Natural killer cell treated with Interleukin-12 subunit alpha and Interleukin-12 subunit beta and Interleukin-15 and Interleukin-18, amount 100 ng/mL, for 72 hours (primary cell): ENCODE results near the gene PCP4. TPM values are rescaled to one million over a fixed set of nuclear protein-coding genes. Genes with fewer than 3 reads are reported as not detected.

Experiments used
- ATAC-seq, 2 donors: fragments of 150-1000 bp; cut with Tn5 transposase in 1 of 2; sonication (Bioruptor Pico), chemical (Tn5 transposase) in 1 of 2; 2 replicates each; pipeline ENCODE4 v1.10.0; 2021
- DNase-seq: peaks from one replicate; pipeline ENCODE4 v3.0.0; 2022; ENCODE audit warnings: low spot score
- H3K27ac Mint-ChIP-seq, 2 donors: 1 replicate in 1 of 2; 2 replicates in 1 of 2; pipeline ENCODE4 v1.8.0; 2022; ENCODE audit warnings: mixed read lengths in 2 of 2, mild to moderate bottlenecking in 1 of 2, moderate library complexity in 1 of 2
- H3K27me3 Mint-ChIP-seq, 2 donors: 1 replicate in 1 of 2; 2 replicates in 1 of 2; pipeline ENCODE4 v1.8.0; 2022; ENCODE audit warnings: mixed read lengths in 2 of 2
- H3K36me3 Mint-ChIP-seq: one replicate; pipeline ENCODE4 v1.8.0; 2022; ENCODE audit warnings: mixed read lengths
- H3K4me1 Mint-ChIP-seq, 2 donors: 1 replicate in 1 of 2; 2 replicates in 1 of 2; pipeline ENCODE4 v1.8.0; 2022; ENCODE audit warnings: low read depth in 2 of 2, mixed read lengths in 2 of 2, mild to moderate bottlenecking in 1 of 2
- H3K4me3 Mint-ChIP-seq: one replicate; pipeline ENCODE4 v1.8.0; 2022; ENCODE audit warnings: mixed read lengths
- H3K9me3 Mint-ChIP-seq: 2 replicates; pipeline ENCODE4 v1.8.0; 2022; ENCODE audit warnings: mixed read lengths
- total RNA-seq, 2 donors: library from RNA; stranded (reverse); gene quantifications; one replicate each; pipeline ENCODE4 v1.2.3, GENCODE V29; 2022

PCP4 gene
- total RNA-seq, result not detected

DNA sequence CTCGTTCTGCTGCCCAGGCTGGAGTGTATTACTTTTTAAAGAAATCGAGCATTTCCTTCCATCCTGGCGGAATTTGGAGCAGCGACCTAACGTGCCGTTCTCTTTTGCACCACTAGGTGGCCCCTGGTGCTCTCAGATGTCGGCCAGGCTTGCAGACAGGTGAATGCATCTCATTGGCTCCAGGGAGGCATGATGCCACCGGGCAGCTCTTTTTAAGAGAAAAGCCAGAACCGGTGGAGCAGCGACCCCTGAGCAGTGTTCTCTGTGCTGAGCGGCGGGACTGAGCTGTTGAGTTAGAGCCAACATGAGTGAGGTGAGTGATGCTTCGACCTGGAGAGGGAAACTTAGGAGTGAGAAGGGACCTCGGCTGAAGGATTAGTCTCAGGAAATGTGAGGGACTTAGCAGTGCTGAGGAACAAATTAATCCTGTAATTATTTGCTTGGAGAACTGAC, at the start of gene PCP4:
TSS of gene PCP4 (plus strand) at position 241 of the 453 bp plus-strand sequence. CDS start at position 305, 64 bp downstream.
- ATAC-seq (peak in 1 of 2 donors; percentile 46), DNase-seq (no peak)
- no peaks in the 10 kb centered on the region for H3K4me1 Mint-ChIP-seq
- no peaks in the 10 kb centered on the region for H3K9me3 Mint-ChIP-seq
- no peak within 1 kb of the TSS for H3K4me3 Mint-ChIP-seq
- H3K27ac Mint-ChIP-seq, result no peak within 1 kb of the TSS
- no peaks in the 10 kb centered on the region for H3K36me3 Mint-ChIP-seq
- peaks cover 7 to 9% of the 10 kb centered on the region in 2 donors for H3K27me3 Mint-ChIP-seq

DNA sequence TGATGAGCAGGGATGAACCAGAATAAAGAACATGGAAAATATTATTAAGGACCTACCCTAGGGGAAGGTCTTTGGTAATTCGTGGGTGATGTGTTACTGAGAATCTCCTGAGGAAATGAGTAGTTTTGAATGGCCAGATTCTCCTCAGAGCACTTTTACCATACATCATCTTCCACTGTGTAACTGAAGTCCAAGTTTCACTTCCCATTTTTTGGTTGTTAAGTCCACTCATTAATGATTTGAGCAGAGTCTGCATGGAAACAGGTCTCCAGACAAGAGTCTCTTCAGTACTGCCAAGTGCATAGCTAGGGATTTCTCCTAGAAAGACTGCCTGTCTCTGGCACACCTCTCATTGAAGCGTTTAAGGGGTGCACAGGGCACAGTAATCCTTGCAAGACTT, 48.7 kb upstream of the PCP4 start:
- Mint-ChIP-seq H3K36me3 (no peaks in the 10 kb centered on the region), H3K27ac (no peak overlapping the region), H3K4me3 (no peak overlapping the region), H3K4me1 (no peaks in the 10 kb centered on the region), H3K27me3 (no peaks in the 10 kb centered on the region), H3K9me3 (peaks cover 3% of the 10 kb centered on the region)
- DNase-seq, result no peak
- no peak for ATAC-seq

DNA sequence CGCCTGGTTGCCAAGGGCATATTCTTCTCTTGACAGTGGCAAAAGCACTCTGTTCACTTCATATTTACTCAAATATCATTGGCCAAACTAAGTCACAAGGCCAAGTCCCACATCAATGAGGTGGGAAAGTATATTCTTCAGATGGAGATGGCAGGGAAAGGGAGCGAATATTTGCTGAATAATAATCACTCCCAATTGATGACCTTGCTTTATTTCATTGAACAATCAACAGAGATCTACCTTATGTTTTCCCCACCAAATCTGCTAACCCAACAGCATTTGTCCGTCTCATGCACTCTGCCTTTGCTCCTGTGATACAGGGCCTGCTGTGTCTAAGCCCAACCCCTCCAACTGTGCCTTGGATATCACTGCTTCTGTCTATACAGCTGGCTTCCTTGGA, 45.2 kb upstream of the PCP4 start:
- Mint-ChIP-seq H3K27me3 (peaks cover 0 to 2% of the 10 kb centered on the region in 2 donors), H3K4me3 (no peak overlapping the region), H3K4me1 (no peaks in the 10 kb centered on the region), H3K9me3 (peaks cover 8% of the 10 kb centered on the region), H3K27ac (no peak overlapping the region), H3K36me3 (no peaks in the 10 kb centered on the region)
- no peak for DNase-seq
- ATAC-seq, result no peak

DNA sequence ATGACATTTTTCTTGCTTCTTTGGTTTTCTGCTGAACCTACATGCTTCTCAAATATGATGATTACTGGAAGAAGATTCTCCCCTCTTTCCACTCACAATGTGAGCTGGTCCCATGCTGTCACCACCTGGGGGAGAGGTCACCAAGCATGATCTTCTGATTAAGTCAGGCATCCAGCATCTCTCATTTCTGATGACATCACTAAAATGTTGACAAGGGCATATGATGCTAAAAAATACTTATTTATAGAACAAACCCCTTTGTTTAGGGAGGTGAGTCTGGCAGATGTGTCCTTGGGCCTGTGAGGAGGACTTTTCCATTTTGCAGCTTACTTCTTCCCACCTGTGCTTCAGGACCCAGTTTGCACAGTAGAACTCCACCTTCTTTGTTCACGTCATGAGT, 42.0 kb upstream of the PCP4 start:
- Mint-ChIP-seq H3K4me3 (no peak overlapping the region), H3K9me3 (peaks cover 10% of the 10 kb centered on the region), H3K36me3 (no peaks in the 10 kb centered on the region), H3K27ac (no peak overlapping the region), H3K4me1 (no peaks in the 10 kb centered on the region), H3K27me3 (peaks cover 0 to 2% of the 10 kb centered on the region in 2 donors)
- no peak for ATAC-seq
- no peak for DNase-seq

DNA sequence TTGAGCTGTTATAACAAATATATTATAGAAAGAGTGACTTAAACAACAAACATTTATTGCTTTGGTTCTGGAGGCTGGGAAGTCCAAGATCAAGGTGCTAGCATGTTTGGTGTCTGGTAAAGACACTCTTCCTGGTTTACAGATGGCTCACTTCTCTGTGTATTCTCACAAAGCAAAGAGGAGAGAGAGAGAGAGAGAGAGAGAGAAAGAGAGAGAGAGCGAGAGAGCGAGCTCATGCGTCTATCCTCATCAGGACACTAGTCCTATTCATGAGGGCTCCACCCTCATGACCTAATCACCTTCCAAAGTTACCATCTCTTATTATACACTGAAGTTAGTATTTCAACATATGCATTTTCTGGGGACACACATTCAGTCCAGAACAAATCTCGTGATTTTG, 32.7 kb upstream of the PCP4 start:
- Mint-ChIP-seq H3K4me1 (no peaks in the 10 kb centered on the region), H3K27ac (no peak overlapping the region), H3K27me3 (no peaks in the 10 kb centered on the region), H3K36me3 (no peaks in the 10 kb centered on the region), H3K9me3 (peaks cover 2% of the 10 kb centered on the region), H3K4me3 (no peak overlapping the region)
- DNase-seq (no peak), ATAC-seq (no peak)

DNA sequence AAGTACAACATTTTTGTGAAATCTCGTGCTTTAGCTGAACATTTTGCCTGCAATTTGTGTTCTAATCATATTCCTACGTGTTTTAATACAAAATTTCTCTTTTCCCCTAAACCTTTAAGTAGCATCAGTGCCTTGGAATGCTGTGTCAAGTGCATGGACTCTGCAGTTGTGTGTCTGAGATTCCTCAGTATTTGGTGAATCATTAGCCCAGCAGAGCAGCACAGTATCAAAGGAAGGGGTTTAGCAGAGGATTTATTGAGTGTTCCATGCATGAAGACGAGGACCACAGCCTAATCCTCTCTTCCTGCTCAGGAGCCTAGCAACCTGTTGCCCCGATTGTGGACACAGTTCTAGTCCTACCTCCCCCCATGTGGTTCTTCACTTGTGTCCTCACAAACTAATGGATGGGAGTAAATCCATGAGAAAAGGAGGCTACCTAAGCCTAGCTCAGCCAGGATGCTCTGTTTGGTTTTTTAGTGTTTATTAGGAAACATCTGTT, 29.3 kb upstream of the PCP4 start:
- peaks cover 2% of the 10 kb centered on the region for H3K9me3 Mint-ChIP-seq
- H3K4me1 Mint-ChIP-seq, result no peaks in the 10 kb centered on the region
- no peak overlapping the region for H3K27ac Mint-ChIP-seq
- no peak for ATAC-seq
- no peak for DNase-seq
- H3K36me3 Mint-ChIP-seq, result no peaks in the 10 kb centered on the region
- peaks cover 3 to 11% of the 10 kb centered on the region in 2 donors for H3K27me3 Mint-ChIP-seq
- H3K4me3 Mint-ChIP-seq, result no peak overlapping the region

DNA sequence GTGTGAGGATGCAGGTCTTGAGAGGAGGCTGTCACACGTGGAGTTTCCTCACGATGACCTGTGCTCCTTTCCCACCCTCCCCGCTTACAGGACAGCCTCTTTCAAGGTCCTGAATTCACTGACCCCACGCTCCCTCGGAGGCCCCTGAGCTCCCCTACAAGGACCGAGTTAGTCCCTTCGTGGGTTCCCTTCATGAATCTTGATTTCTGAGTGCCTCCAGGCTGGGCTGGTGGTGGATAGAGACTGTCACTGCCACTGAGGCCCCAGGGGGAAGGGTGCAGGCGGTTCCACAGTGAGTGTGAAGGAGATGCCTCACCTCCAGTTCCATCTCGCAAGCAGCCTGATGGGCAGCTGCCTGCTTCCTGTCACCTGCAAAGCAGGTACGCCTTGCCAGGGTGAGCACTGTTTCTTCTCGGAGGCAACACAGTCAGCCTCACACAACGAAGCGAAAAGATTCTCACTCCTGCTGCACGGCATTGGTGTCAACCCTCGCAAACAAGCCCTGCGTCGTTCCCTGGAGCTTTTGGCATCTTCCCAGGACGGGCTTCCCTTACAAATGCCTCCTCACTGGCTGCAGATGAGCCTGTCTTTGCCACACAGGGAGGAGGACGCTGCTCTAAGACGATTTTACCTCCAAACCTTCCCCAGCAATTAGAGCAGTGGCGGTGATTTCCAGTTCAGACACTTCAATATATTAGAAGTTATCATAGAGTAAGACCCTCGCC, 26.7 kb upstream of the PCP4 start:
- no peaks in the 10 kb centered on the region for H3K4me1 Mint-ChIP-seq
- peaks cover 3 to 11% of the 10 kb centered on the region in 2 donors for H3K27me3 Mint-ChIP-seq
- H3K36me3 Mint-ChIP-seq, result no peaks in the 10 kb centered on the region
- no peak for ATAC-seq
- no peak for DNase-seq
- no peak overlapping the region for H3K4me3 Mint-ChIP-seq
- H3K9me3 Mint-ChIP-seq, result peaks cover 2% of the 10 kb centered on the region
- H3K27ac Mint-ChIP-seq, result no peak overlapping the region

DNA sequence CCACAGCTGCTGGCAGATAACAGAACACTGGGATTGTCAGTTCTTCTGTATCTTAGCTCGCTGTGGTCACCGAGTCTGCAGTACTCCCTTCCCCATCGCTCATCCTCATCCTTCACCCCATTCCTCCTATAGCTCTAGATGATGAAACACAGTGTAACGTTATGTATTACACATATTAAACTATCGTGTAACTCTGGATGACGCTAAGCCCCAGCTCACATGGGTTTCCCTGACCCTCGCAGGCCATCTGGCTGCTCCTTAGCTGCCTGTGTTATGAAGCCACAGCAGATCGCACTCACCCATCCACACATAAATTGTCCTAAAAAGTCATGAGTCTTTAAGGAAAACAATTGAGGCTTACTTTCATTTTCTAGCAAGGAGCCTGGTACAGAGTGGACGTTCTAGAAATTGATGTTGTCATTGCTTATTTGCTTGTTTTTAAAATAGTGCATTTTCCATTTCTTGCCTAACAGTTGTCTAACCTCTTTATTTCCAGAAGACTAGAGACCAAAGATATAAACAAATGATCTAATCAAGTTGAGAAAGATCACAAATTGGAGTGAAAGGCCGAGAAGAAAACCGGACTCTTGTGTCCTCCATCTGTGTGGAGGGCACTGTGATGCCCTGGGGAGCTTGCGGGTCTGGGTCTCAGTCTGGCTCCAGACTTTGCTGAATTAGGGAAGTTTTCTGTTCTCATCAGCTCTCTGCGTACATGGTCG, 24.3 kb upstream of the PCP4 start:
- Mint-ChIP-seq H3K4me3 (no peak overlapping the region), H3K27ac (no peak overlapping the region), H3K9me3 (no peaks in the 10 kb centered on the region), H3K36me3 (no peaks in the 10 kb centered on the region), H3K4me1 (no peaks in the 10 kb centered on the region), H3K27me3 (peaks cover 3 to 11% of the 10 kb centered on the region in 2 donors)
- ATAC-seq (no peak), DNase-seq (no peak)

DNA sequence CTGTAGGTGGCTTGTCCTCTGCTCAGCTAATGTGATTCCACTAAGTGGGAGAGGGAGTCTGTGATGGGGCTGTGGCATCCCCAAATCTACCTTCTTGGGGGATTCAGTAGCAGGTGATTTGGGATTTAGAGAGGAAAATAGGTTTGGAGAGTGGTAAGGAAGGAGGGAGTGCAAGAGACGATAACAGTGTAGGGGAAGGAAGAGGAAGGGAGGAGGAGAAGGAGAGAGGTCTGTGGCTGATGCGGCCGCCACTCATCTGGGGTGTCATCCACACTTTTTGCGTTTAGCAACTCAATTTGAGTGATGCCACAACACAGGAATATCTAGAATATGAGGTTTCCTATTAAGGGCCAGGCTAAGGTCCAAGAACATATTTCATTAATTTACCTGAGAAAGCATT, 23.8 kb upstream of the PCP4 start:
- DNase-seq (no peak), ATAC-seq (no peak)
- Mint-ChIP-seq H3K27me3 (peaks cover 3 to 11% of the 10 kb centered on the region in 2 donors), H3K27ac (no peak overlapping the region), H3K4me3 (no peak overlapping the region), H3K9me3 (no peaks in the 10 kb centered on the region), H3K36me3 (no peaks in the 10 kb centered on the region), H3K4me1 (no peaks in the 10 kb centered on the region)

DNA sequence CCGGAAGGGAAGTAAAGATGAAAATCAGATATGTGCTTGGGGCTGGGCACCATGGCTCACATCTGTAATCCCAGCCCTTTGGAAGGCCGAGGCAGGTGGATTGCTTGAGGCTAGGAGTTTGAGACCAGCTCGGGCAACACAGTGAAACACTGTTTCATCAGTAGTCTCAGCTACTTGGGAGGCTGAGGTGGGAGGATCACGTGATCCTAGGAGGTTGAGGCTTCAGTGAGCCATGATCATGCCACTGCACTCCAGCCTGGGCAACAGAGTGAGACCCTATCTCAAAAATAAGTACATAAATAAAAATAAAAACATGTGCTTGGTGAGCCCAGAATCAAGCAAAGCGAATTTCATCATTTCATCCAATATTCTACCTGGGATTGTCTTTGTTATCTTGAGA, 23.3 kb upstream of the PCP4 start:
- Mint-ChIP-seq H3K36me3 (no peaks in the 10 kb centered on the region), H3K4me3 (no peak overlapping the region), H3K9me3 (no peaks in the 10 kb centered on the region), H3K27me3 (peaks cover 3 to 11% of the 10 kb centered on the region in 2 donors), H3K4me1 (no peaks in the 10 kb centered on the region), H3K27ac (no peak overlapping the region)
- ATAC-seq, result no peak
- no peak for DNase-seq

DNA sequence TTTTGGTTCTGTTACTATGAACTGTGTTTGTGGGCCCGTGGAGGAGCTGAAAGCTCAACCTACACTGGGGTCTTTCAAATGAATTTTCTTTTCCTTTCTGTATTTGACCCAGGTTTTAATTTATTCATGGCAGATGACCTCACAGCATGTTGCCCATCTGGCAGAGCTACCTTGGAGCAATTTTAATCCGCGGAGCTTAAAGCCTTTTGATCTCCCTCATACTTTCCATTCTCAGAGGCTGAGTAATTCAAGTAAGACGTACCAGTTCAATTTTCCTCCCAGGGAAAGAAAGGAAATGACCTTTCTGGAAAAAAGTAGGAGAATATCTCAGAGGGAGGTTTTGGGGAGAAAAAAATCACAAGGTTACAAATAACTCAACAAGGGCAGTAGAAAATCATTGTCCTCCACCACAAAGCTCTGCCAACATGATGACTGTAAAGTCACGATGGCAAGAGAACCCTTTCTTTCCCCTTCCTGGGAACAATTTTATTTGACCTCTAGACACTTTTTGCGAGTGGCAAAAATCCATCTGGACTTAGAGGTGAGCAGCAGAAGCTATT, 21.6 kb upstream of the PCP4 start:
- peaks cover 3 to 11% of the 10 kb centered on the region in 2 donors for H3K27me3 Mint-ChIP-seq
- H3K27ac Mint-ChIP-seq, result no peak overlapping the region
- DNase-seq (no peak), ATAC-seq (no peak)
- no peaks in the 10 kb centered on the region for H3K36me3 Mint-ChIP-seq
- H3K9me3 Mint-ChIP-seq, result no peaks in the 10 kb centered on the region
- H3K4me3 Mint-ChIP-seq, result no peak overlapping the region
- no peaks in the 10 kb centered on the region for H3K4me1 Mint-ChIP-seq

DNA sequence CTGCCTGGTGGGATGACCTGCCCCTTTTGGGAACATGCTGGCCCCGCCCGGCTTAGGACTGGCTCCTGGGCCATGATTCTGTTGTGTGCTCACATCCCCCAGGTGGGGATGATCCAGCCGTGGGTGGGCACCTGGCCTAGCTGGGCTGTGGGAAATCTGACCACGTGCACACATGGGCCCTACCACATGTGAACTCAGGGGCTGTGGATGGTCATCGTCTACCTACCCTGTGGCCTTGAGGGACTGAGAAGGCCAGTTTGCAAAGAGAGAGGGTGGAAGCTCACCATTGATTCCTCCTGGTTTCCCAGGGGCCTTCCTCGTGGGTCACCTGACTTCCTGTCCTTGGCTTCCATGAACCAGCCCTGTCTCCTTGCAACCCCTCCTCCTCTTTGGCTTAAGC, 19.4 kb upstream of the PCP4 start:
- no peaks in the 10 kb centered on the region for H3K9me3 Mint-ChIP-seq
- H3K4me1 Mint-ChIP-seq, result no peaks in the 10 kb centered on the region

DNA sequence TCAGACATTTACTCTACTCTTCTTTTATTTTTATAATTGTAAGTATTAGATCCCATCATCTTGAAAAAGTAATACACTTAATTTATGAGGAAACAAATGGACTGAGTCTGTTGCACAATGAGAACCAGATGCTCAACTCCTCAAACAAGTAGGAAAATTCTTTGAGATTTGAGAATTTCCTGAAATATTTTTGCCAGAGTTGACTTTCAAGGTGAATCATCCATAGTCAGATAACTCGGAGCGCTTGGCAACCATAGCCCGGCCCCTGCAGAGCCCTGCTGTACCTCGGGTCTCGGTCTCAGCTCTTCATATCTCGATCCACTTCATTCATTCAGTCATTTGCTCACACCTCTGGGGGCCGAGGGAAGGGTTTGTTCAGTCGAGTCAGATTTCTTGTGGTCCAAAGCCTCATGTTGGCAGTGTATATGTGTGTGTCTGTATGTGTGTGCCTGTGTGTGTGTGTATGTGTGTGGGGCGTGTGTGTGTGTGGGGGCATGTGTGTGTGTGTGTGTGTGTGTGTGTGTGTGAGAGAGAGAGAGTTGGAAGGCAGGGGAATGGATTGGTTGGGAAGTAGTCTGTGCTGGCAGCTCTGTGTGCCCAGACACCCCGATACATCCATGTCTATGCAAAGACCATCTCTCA, 18.1 kb upstream of the PCP4 start:
- peak in 1 of 2 donors; percentile 41 for ATAC-seq
- Mint-ChIP-seq H3K27ac (no peak overlapping the region), H3K36me3 (no peaks in the 10 kb centered on the region), H3K9me3 (peaks cover 2% of the 10 kb centered on the region), H3K4me1 (no peaks in the 10 kb centered on the region), H3K4me3 (no peak overlapping the region), H3K27me3 (peaks cover 0 to 2% of the 10 kb centered on the region in 2 donors)
- no peak for DNase-seq

More for the DNA sequence above, 19.4 kb upstream of the PCP4 start:
- no peak for ATAC-seq
- no peaks in the 10 kb centered on the region for H3K36me3 Mint-ChIP-seq
- H3K4me3 Mint-ChIP-seq, result no peak overlapping the region
- no peak overlapping the region for H3K27ac Mint-ChIP-seq
- DNase-seq, result no peak
- peaks cover 0 to under 1% of the 10 kb centered on the region in 2 donors for H3K27me3 Mint-ChIP-seq
